Measurements from ENCODE around the gene HPCAL1.

The HPCAL1 gene

DNA sequence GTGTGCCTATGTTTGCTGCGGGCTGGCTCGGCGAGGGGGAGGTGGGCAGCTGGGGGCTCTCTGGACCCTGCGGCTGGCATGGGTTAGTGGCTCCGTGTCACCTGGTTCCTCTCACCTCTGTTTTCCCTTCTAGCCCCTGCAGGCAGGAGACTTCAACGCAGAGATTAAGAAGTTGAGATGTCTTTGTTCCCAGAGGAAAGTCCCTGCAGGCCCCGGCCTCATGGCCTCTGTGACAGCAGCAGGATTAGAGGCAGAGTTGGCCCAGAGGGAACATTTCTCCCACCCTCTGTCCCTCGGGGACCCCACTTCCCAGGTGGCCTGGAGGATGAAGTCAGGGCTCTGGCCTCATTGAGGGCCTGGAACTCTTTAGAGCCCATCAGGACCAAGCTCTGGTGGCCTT lies 56.5 kb downstream of the HPCAL1 start:
- no peak for DNase-seq (ENCODE audit: low spot score)
- H3K27ac ChIP-seq, result no peak overlapping the region
- TF ChIP-seq, protein P1, sequence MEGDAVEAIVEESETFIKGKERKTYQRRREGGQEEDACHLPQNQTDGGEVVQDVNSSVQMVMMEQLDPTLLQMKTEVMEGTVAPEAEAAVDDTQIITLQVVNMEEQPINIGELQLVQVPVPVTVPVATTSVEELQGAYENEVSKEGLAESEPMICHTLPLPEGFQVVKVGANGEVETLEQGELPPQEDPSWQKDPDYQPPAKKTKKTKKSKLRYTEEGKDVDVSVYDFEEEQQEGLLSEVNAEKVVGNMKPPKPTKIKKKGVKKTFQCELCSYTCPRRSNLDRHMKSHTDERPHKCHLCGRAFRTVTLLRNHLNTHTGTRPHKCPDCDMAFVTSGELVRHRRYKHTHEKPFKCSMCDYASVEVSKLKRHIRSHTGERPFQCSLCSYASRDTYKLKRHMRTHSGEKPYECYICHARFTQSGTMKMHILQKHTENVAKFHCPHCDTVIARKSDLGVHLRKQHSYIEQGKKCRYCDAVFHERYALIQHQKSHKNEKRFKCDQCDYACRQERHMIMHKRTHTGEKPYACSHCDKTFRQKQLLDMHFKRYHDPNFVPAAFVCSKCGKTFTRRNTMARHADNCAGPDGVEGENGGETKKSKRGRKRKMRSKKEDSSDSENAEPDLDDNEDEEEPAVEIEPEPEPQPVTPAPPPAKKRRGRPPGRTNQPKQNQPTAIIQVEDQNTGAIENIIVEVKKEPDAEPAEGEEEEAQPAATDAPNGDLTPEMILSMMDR (IDR thresholded peaks at IDR 0.05), result no peak
- no peak overlapping the region for H3K4me3 ChIP-seq

GRCh38 chr2:10359731-10360329 lies 57.1 kb downstream of the HPCAL1 start:
- Histone ChIP-seq H3K4me3 (no peak overlapping the region), H3K27ac (no peak overlapping the region)
- no peak for DNase-seq (ENCODE audit: low spot score)
- TF ChIP-seq, protein P1 (IDR thresholded peaks at IDR 0.05), result no peak

DNA sequence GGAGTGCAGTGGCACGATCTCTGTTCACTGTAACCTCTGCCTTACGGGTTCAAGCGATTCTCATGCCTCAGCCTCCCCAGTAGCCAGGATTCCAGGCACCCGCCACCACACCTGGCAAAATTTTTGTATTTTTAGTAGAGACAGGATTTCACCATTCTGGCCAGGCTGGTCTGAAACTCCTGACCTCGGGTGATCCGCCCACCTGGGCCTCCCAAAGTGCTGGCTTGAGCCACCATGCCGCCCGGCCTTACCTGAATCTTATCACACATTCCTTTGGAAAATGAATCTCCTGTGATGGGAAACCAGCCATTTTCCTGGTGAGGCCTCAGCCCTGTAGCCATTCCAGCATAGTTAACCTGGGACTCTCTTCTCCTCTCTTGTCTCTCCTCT lies 57.8 kb downstream of the HPCAL1 start:
- Histone ChIP-seq H3K27ac (no peak overlapping the region), H3K4me3 (no peak overlapping the region)
- TF ChIP-seq, protein P1 (IDR thresholded peaks at IDR 0.05), result no peak
- DNase-seq (ENCODE audit: low spot score), result no peak

DNA sequence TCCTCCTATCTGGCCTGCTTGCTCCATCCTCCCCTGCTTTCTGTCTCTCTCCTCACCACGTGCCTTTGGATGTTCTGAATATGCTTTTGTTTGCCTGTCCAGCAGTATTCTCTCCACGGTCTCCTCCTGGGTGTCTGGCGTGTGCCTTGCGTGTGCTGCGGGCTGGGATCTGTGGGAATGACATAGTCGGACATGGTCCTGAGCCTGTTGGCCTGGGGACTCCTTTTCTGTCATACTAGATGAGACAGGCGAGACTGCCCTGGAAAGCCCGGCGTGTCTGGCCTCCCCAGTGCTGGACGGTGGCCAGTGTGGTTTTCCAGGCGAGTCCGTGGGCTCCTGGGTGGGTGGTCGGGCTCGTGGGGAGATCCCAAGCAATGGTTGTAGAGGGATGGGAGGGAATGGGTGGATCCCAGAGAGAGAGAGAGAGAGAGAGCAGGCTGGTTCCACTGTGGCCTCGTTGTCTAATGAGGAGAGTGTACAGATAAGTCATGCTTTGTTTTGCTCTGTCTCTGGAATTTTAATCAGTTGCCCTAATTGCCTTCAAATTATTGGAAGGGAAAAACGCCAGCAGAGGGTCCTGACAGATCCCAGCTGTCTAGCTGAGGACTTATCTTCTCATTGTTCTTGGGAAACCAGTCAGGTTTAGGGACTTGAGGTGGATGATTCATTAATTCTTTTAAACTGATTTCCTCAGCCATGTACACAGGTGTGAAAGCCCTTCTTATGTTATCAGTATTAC lies 58.3 kb downstream of the HPCAL1 start:
- no peak for DNase-seq (ENCODE audit: low spot score)
- TF ChIP-seq, protein P1 (IDR thresholded peaks at IDR 0.05), result no peak
- Histone ChIP-seq H3K27ac (no peak overlapping the region), H3K4me3 (no peak overlapping the region)

DNA sequence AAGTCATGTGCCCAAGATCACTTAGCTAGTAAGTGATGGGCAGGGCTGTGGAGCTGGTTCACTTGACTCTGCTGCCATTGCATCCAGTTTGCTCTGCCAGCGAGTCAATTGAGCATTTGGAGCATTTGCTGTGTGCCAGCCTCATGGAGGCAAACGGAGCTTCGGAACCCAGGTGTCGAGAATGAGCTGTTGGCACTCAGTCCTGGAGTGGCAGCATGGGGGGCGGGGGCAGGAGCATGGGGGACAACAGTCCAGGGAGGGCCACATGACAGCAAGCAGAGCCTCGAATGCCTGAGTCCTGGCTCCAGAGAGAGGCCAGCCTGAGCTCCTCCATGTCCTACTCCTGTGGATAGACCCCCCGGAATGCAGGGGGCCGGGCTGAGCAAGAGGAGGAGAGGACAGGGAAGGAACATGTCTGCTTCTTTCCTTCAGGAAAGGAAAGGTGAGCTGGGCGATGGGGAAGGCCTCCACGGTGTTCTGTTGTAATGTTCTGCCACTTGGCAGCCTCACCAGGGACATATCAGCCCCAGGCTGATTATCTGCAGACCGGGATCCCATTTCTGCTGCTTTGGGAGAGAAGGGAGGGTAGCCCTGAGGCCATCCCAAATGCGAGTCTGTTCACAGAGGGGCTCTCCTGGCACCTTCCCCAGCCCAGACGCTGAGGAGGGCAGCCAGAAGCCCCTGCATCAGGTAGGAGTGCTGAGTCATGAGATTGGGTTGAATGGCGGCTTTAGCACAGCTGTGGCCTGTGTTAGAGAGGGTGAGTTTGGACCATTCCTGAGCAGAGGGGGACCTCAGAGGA lies 59.6 kb downstream of the HPCAL1 start:
- TF ChIP-seq, protein P1 (IDR thresholded peaks at IDR 0.05), result no peak
- Histone ChIP-seq H3K27ac (no peak overlapping the region), H3K4me3 (no peak overlapping the region)
- no peak for DNase-seq (ENCODE audit: low spot score)

- H3K4me3 ChIP-seq, result no peak overlapping the region
- DNase-seq (ENCODE audit: low spot score), result no peak
- H3K27ac ChIP-seq, result no peak overlapping the region
- TF ChIP-seq, protein P1 (IDR thresholded peaks at IDR 0.05), result no peak
Observed at GRCh38 chr2:10362898-10363454, 60.3 kb downstream of the HPCAL1 start.
